Measurements from ENCODE around the gene TMEM50A. TPM values are rescaled to one million over a fixed set of nuclear protein-coding genes. Genes with fewer than 3 reads are reported as not detected.
"Not testable (repeated sequence)": the region's sequence is repeated elsewhere in the genome, so short reads cannot be mapped to it uniquely, and the experiment has no call there.

TMEM50A gene
- total RNA-seq, 1 donor from 2014 or later, result 63.5 TPM

- intact Hi-C loops (cut with micrococcal nuclease), result loop anchor here (2.0 kb wide), 3 partner anchors 91 to 481 kb away; partner anchors contain the start of genes MACO1, MTFR1L and RSRP1
- Mint-ChIP-seq H3K36me3 (ENCODE audit: low read depth) (peaks cover 29% of the 10 kb centered on the region), H3K4me3 (peak overlapping the region; percentile 95), H3K4me1 (peaks cover 47% of the 10 kb centered on the region), H3K27ac (peak overlapping the region; percentile 94)
- H3K9me3 Mint-ChIP-seq, H3K27me3 Mint-ChIP-seq, CTCF ChIA-PET, DNase-seq: not testable (repeated sequence)
- peak; percentile 50 for ATAC-seq (ENCODE audit: low read depth)
- POLR2A ChIA-PET, result interaction anchor here (1.2 to 2.6 kb wide), 2 partner anchors 98 to 105 kb away, joined by 5 to 7 read pairs; partner anchors contain the start of gene SYF2
Observed at GRCh38 chr1:25337483-25338187, 499 bp upstream of the TMEM50A start.

- no peak for DNase-seq
- H3K27me3 Mint-ChIP-seq, result no peaks in the 10 kb centered on the region
- ChIA-PET POLR2A (interaction anchor here (0.6 to 2.6 kb wide), 7 partner anchors 10 to 1995 kb away, joined by 3 to 11 read pairs (median 5); partner anchors contain the start of genes HNRNPR, RSRP1 and SYF2), CTCF (no interaction called here)
- no peaks in the 10 kb centered on the region for H3K9me3 Mint-ChIP-seq
- intact Hi-C loops (cut with micrococcal nuclease), result loop anchor here (2.0 kb wide), 3 partner anchors 92 to 480 kb away; partner anchors contain the start of genes MACO1, MTFR1L and RSRP1
- H3K4me1 Mint-ChIP-seq, result peaks cover 46% of the 10 kb centered on the region
- peak overlapping the region; percentile 95 for H3K4me3 Mint-ChIP-seq
- no peak for TF ChIP-seq CTCF (IDR thresholded peaks at IDR 0.05)
- peaks cover 32% of the 10 kb centered on the region for H3K36me3 Mint-ChIP-seq (ENCODE audit: low read depth)
- peak overlapping the region; percentile 94 for H3K27ac Mint-ChIP-seq
- no peak for ATAC-seq (ENCODE audit: low read depth)
Observed at GRCh38 chr1:25338986-25339385, 852 bp downstream of the TMEM50A start.

GRCh38 chr1:25341746-25342145 is 3.6 kb downstream of the TMEM50A start:
- TF ChIP-seq CTCF (IDR thresholded peaks at IDR 0.05), result no peak
- Mint-ChIP-seq H3K4me1 (peaks cover 35% of the 10 kb centered on the region), H3K4me3 (no peak overlapping the region), H3K27me3 (no peaks in the 10 kb centered on the region), H3K36me3 (ENCODE audit: low read depth) (peaks cover 47% of the 10 kb centered on the region), H3K27ac (no peak overlapping the region), H3K9me3 (no peaks in the 10 kb centered on the region)
- intact Hi-C loops (cut with micrococcal nuclease), result no loop called here
- DNase-seq (no peak), ATAC-seq (ENCODE audit: low read depth) (no peak)
- ChIA-PET CTCF (no interaction called here), POLR2A (no interaction called here)

GRCh38 chr1:25342846-25343245 is 4.7 kb downstream of the TMEM50A start:
- Mint-ChIP-seq H3K27ac (no peak overlapping the region), H3K4me1 (peaks cover 33% of the 10 kb centered on the region), H3K4me3 (no peak overlapping the region), H3K9me3 (no peaks in the 10 kb centered on the region), H3K27me3 (no peaks in the 10 kb centered on the region), H3K36me3 (ENCODE audit: low read depth) (peaks cover 53% of the 10 kb centered on the region)
- ATAC-seq (ENCODE audit: low read depth) (no peak), DNase-seq (no peak)
- TF ChIP-seq CTCF (IDR thresholded peaks at IDR 0.05), result no peak
- CTCF ChIA-PET, result no interaction called here
- intact Hi-C loops (cut with micrococcal nuclease), result no loop called here
- POLR2A ChIA-PET, result no interaction called here

- no peak for TF ChIP-seq CTCF (IDR thresholded peaks at IDR 0.05)
- Mint-ChIP-seq H3K9me3 (no peaks in the 10 kb centered on the region), H3K27ac (no peak overlapping the region), H3K36me3 (ENCODE audit: low read depth) (peaks cover 55% of the 10 kb centered on the region), H3K4me3 (no peak overlapping the region), H3K4me1 (peaks cover 31% of the 10 kb centered on the region), H3K27me3 (no peaks in the 10 kb centered on the region)
- DNase-seq, result no peak
- ChIA-PET POLR2A (no interaction called here), CTCF (no interaction called here)
- intact Hi-C loops (cut with micrococcal nuclease), result no loop called here
- no peak for ATAC-seq (ENCODE audit: low read depth)
Observed at GRCh38 chr1:25343872-25344271, 5.7 kb downstream of the TMEM50A start.
